Measurements from ENCODE around the gene HAUS8. TPM values are rescaled to one million over a fixed set of nuclear protein-coding genes. Genes with fewer than 3 reads are reported as not detected.

Gene HAUS8
- total and polyA plus RNA-seq, 12 donors: 3.9 to 17.9 (median 9.0) TPM

DNA sequence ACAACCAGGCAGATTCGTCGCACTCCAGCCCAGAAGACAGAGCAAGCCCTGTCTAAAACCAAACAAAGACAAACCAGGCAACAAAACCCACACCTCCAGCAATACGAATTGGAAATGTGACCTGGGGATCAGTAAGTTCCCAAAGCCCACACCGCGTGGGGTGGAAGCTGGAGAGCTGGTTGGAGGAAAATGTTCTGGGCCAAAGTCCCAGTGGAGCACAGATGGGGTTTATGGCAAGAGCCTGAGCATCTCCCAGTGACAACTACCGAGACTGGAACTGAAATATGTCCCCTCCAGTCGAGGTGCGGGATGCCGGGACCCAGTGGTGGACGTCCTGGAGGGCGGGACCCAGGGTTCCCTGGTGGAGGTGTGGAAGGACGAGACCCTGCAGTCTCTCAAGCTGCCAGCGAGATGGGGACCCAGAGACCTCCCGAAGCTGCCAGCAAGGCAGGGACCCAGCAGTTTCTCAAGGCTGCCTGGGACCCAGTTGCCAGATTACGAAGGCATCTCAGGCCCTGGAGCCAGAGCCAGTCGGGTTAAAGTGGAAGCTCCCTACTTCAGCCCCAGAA is 26.3 kb downstream of the HAUS8 start:
- H3K36me3 ChIP-seq (replicated peaks in 1 of 2): peaks cover 0 to 11% of the 10 kb centered on the region in 2 donors
- intact Hi-C loops (cut with DNase I): no loop called here
- WGBS, 4 donors: 82 to 91% (median 89%) methylated on average over 7 to 16 of the region's 16 CpGs

GRCh38 chr19:17045907-17046502 is 29.2 kb downstream of the HAUS8 start:
- 85 to 92% (median 87%) methylated on average over 2 to 5 of the region's 5 CpGs for WGBS, 4 donors
- intact Hi-C loops (cut with DNase I): no loop called here
- peaks cover 0 to 8% of the 10 kb centered on the region in 2 donors for H3K36me3 ChIP-seq (replicated peaks in 1 of 2)
- no peaks in the 10 kb centered on the region for H3K9me3 ChIP-seq (replicated peaks in 1 of 3)
- TF ChIP-seq POLR2A (IDR thresholded peaks at IDR 0.05) (no peak), CTCF (IDR thresholded peaks at IDR 0.05) (no peak)
- H3K27me3 ChIP-seq: no peaks in the 10 kb centered on the region
- no peak overlapping the region for H3K27ac ChIP-seq
- DNase-seq: no peak
- H3K4me1 ChIP-seq (replicated peaks in 1 of 2): no peaks in the 10 kb centered on the region
- no peak overlapping the region for H3K4me3 ChIP-seq

More for the DNA sequence above, 26.3 kb downstream of the HAUS8 start:
- H3K9me3 ChIP-seq (replicated peaks in 1 of 3): no peaks in the 10 kb centered on the region
- no peak overlapping the region for H3K4me3 ChIP-seq
- no peaks in the 10 kb centered on the region for H3K4me1 ChIP-seq (replicated peaks in 1 of 2)
- H3K27me3 ChIP-seq: no peaks in the 10 kb centered on the region
- no peak for TF ChIP-seq POLR2A (IDR thresholded peaks at IDR 0.05)
- no peak for TF ChIP-seq CTCF (IDR thresholded peaks at IDR 0.05)
- no peak for DNase-seq
- no peak overlapping the region for H3K27ac ChIP-seq

DNA sequence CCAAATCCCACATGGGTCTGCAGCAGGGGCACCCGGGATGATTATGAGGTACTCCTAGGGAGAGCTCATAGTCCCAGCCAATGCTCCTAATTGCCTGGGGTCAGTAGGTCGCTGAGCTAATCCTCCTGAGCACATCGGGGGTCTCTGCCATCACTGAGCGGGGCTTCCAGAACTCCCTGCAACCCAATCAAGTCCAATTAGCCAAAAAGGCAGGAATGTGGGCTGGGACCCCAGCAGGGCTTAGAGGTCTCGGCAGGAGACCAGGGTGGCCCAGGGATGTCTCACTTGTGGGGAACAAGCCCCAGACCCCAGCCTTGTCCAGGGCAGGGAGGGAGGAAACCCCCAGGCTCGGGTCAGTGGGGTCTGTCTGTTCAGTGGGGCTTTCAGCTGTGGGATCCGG is 31.5 kb downstream of the HAUS8 start:
- H3K4me1 ChIP-seq (replicated peaks in 1 of 2): no peaks in the 10 kb centered on the region
- 60 to 69% (median 64%) methylated on average over 4 to 7 of the region's 7 CpGs for WGBS, 4 donors
- no peak overlapping the region for H3K27ac ChIP-seq
- intact Hi-C loops (cut with DNase I): no loop called here
- TF ChIP-seq POLR2A (IDR thresholded peaks at IDR 0.05) (no peak), CTCF (IDR thresholded peaks at IDR 0.05) (no peak)
- no peaks in the 10 kb centered on the region for H3K36me3 ChIP-seq (replicated peaks in 1 of 2)
- no peak overlapping the region for H3K4me3 ChIP-seq
- H3K27me3 ChIP-seq: no peaks in the 10 kb centered on the region
- H3K9me3 ChIP-seq (replicated peaks in 1 of 3): no peaks in the 10 kb centered on the region
- no peak for DNase-seq

DNA sequence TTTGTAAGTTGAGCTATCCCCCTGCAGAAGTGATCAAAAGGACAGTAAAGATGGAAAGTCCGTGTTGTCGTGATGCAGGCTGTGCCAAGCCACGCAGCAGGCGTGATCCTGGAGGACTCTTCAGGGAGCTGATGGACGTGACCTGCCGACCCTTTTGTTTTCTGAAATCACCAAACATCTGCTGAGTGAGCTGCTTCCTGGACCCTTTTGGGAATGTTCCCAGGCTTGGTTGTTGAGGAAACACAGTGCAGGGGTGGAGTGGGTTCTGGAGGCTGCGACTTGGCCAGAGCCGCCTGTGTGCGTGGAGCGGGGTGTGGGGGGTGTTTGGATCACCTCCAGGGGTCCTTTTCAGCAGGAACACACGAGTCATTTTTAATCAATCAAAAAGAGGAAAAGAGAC is 33.3 kb downstream of the HAUS8 start:
- no peaks in the 10 kb centered on the region for H3K4me1 ChIP-seq (replicated peaks in 1 of 2)
- no peaks in the 10 kb centered on the region for H3K36me3 ChIP-seq (replicated peaks in 1 of 2)
- H3K27ac ChIP-seq: peak overlapping the region in 1 of 5 donors; percentile 13
- no peaks in the 10 kb centered on the region for H3K27me3 ChIP-seq
- WGBS, 4 donors: 20 to 31% (median 29%) methylated on average over 11 of the region's 11 CpGs
- intact Hi-C loops (cut with DNase I): no loop called here
- peak; percentile 27 to 79 (median 52) for DNase-seq
- TF ChIP-seq POLR2A (IDR thresholded peaks at IDR 0.05) (no peak), CTCF (IDR thresholded peaks at IDR 0.05) (no peak)
- H3K4me3 ChIP-seq: no peak overlapping the region
- H3K9me3 ChIP-seq (replicated peaks in 1 of 3): no peaks in the 10 kb centered on the region
